ENCODE results near the gene CEP131. TPM values are rescaled to one million over a fixed set of nuclear protein-coding genes. Genes with fewer than 3 reads are reported as not detected.
A peak's percentile ranks its signal among the peaks of the same experiment; 100 is the strongest.
"Not testable (repeated sequence)": the region's sequence is repeated elsewhere in the genome, so short reads cannot be mapped to it uniquely, and the experiment has no call there.

CEP131 gene
- total RNA-seq, 5 donors from 2014 or later (not counting 1 experiment from before 2014, with no cell fraction given) = 9.0 to 15.8 (median 11.2) TPM

GRCh38 chr17:81148986-81149533 is 73.7 kb downstream of the CEP131 start:
- H3K36me3 Mint-ChIP-seq = no peaks in the 10 kb centered on the region
- H3K9me3 ChIP-seq = no peaks in the 10 kb centered on the region
- ATAC-seq (replicated peaks in 1 of 4) = no peak
- POLR2A ChIA-PET = no interaction called here
- no peaks in the 10 kb centered on the region for H3K4me1 ChIP-seq (ENCODE audit: control insufficient read depth in 1 of 2, extremely low read depth in 1 of 2, insufficient read depth in 2 of 2, low read length in 2 of 2)
- H3K27ac ChIP-seq (ENCODE audit: low read length) = no peak overlapping the region
- peaks cover 0 to 4% of the 10 kb centered on the region in 2 donors for H3K27me3 Mint-ChIP-seq
- H3K4me1 Mint-ChIP-seq = peaks cover 0 to 8% (median 0%) of the 10 kb centered on the region in 3 donors
- CTCF ChIA-PET = no interaction called here
- peaks cover 0 to 23% of the 10 kb centered on the region in 2 experiments for H3K27me3 ChIP-seq (replicated peaks in 1 of 2; ENCODE audit: control insufficient read depth in 2 of 2, extremely low read depth in 1 of 2, insufficient read depth in 2 of 2, low read length in 1 of 2)
- H3K27ac Mint-ChIP-seq = no peak overlapping the region
- 75% methylated on average over 14 of the region's 14 CpGs for WGBS (ENCODE audit: insufficient coverage)
- DNase-seq = peak in 2 of 35 experiments; percentile 9 to 12
- H3K36me3 ChIP-seq (ENCODE audit: control insufficient read depth in 2 of 2, extremely low read depth in 1 of 2, insufficient read depth in 1 of 2, low read length in 1 of 2) = no peaks in the 10 kb centered on the region
- H3K4me3 ChIP-seq (ENCODE audit: control insufficient read depth in 1 of 2, extremely low read depth in 1 of 2, low read length in 1 of 2) = no peak overlapping the region
- H3K9me3 Mint-ChIP-seq = no peaks in the 10 kb centered on the region
- no peak overlapping the region for H3K4me3 Mint-ChIP-seq

GRCh38 chr17:81148571-81148970 is 74.2 kb downstream of the CEP131 start:
- Mint-ChIP-seq H3K4me1 (peaks cover 0 to 8% (median 0%) of the 10 kb centered on the region in 3 donors), H3K27ac (no peak overlapping the region), H3K27me3 (peaks cover 0 to 4% of the 10 kb centered on the region in 2 donors), H3K36me3 (no peaks in the 10 kb centered on the region), H3K9me3 (no peaks in the 10 kb centered on the region), H3K4me3 (no peak overlapping the region)
- 87% methylated on average over 11 of the region's 15 CpGs for WGBS (ENCODE audit: insufficient coverage)
- H3K9me3 ChIP-seq = no peaks in the 10 kb centered on the region
- ChIA-PET CTCF (interaction anchor here in 1 of 2 donors (0.6 kb wide), 1 partner anchor 1081 kb away, joined by 6 read pairs; no protein-coding TSS in a partner anchor), POLR2A (no interaction called here)
- H3K27me3 ChIP-seq (replicated peaks in 1 of 2; ENCODE audit: control insufficient read depth in 2 of 2, extremely low read depth in 1 of 2, insufficient read depth in 2 of 2, low read length in 1 of 2) = peaks cover 0 to 26% of the 10 kb centered on the region in 2 experiments
- DNase-seq (no peak), ATAC-seq (replicated peaks in 1 of 4) (no peak)
- no peak overlapping the region for H3K4me3 ChIP-seq (ENCODE audit: control insufficient read depth in 1 of 2, extremely low read depth in 1 of 2, low read length in 1 of 2)
- H3K36me3 ChIP-seq (ENCODE audit: control insufficient read depth in 2 of 2, extremely low read depth in 1 of 2, insufficient read depth in 1 of 2, low read length in 1 of 2) = no peaks in the 10 kb centered on the region
- H3K4me1 ChIP-seq (ENCODE audit: control insufficient read depth in 1 of 2, extremely low read depth in 1 of 2, insufficient read depth in 2 of 2, low read length in 2 of 2) = no peaks in the 10 kb centered on the region
- no peak overlapping the region for H3K27ac ChIP-seq (ENCODE audit: low read length)

GRCh38 chr17:81147701-81148100 is 75.1 kb downstream of the CEP131 start:
- no peaks in the 10 kb centered on the region for H3K36me3 ChIP-seq (ENCODE audit: control insufficient read depth in 2 of 2, extremely low read depth in 1 of 2, insufficient read depth in 1 of 2, low read length in 1 of 2)
- H3K27me3 Mint-ChIP-seq = peaks cover 0 to 4% of the 10 kb centered on the region in 2 donors
- no peaks in the 10 kb centered on the region for H3K36me3 Mint-ChIP-seq
- ChIA-PET POLR2A (no interaction called here), CTCF (interaction anchor here in 1 of 2 donors (0.6 kb wide), 1 partner anchor 1080 kb away, joined by 6 read pairs; no protein-coding TSS in a partner anchor)
- H3K9me3 ChIP-seq = no peaks in the 10 kb centered on the region
- no peak overlapping the region for H3K4me3 ChIP-seq (ENCODE audit: control insufficient read depth in 1 of 2, extremely low read depth in 1 of 2, low read length in 1 of 2)
- no peaks in the 10 kb centered on the region for H3K4me1 ChIP-seq (ENCODE audit: control insufficient read depth in 1 of 2, extremely low read depth in 1 of 2, insufficient read depth in 2 of 2, low read length in 2 of 2)
- no peak overlapping the region for H3K27ac Mint-ChIP-seq
- H3K4me1 Mint-ChIP-seq = peaks cover 0 to 2% (median 0%) of the 10 kb centered on the region in 3 donors
- ATAC-seq (replicated peaks in 1 of 4) (no peak), DNase-seq (no peak)
- WGBS (ENCODE audit: insufficient coverage) = 88% methylated on average over 4 of the region's 10 CpGs
- H3K4me3 Mint-ChIP-seq = no peak overlapping the region
- H3K9me3 Mint-ChIP-seq = no peaks in the 10 kb centered on the region
- H3K27ac ChIP-seq (ENCODE audit: low read length) = no peak overlapping the region
- H3K27me3 ChIP-seq (replicated peaks in 1 of 2; ENCODE audit: control insufficient read depth in 2 of 2, extremely low read depth in 1 of 2, insufficient read depth in 2 of 2, low read length in 1 of 2) = peaks cover 0 to 35% of the 10 kb centered on the region in 2 experiments

- H3K27me3 ChIP-seq (replicated peaks in 1 of 2; ENCODE audit: control insufficient read depth in 2 of 2, extremely low read depth in 1 of 2, insufficient read depth in 2 of 2, low read length in 1 of 2) = peaks cover 0 to 46% of the 10 kb centered on the region in 2 experiments
- H3K4me3 ChIP-seq (ENCODE audit: control insufficient read depth in 1 of 2, extremely low read depth in 1 of 2, low read length in 1 of 2); H3K4me1 Mint-ChIP-seq; H3K9me3 Mint-ChIP-seq; ATAC-seq (replicated peaks in 1 of 4); H3K27me3 Mint-ChIP-seq; H3K4me3 Mint-ChIP-seq; H3K36me3 Mint-ChIP-seq; H3K9me3 ChIP-seq; H3K36me3 ChIP-seq (ENCODE audit: control insufficient read depth in 2 of 2, extremely low read depth in 1 of 2, insufficient read depth in 1 of 2, low read length in 1 of 2); H3K27ac ChIP-seq (ENCODE audit: low read length); POLR2A ChIA-PET; H3K4me1 ChIP-seq (ENCODE audit: control insufficient read depth in 1 of 2, extremely low read depth in 1 of 2, insufficient read depth in 2 of 2, low read length in 2 of 2); CTCF ChIA-PET; DNase-seq; H3K27ac Mint-ChIP-seq: not testable (repeated sequence)
- no CpG with 5 or more reads among the region's 10 CpGs for WGBS (ENCODE audit: insufficient coverage)
Observed at GRCh38 chr17:81146208-81146607, 76.6 kb downstream of the CEP131 start.

GRCh38 chr17:81144423-81144781 is 78.4 kb downstream of the CEP131 start:
- DNase-seq (no peak), ATAC-seq (replicated peaks in 1 of 4) (no peak)
- ChIA-PET POLR2A (no interaction called here), CTCF (no interaction called here)
- peaks cover 0 to 42% of the 10 kb centered on the region in 2 experiments for H3K27me3 ChIP-seq (replicated peaks in 1 of 2; ENCODE audit: control insufficient read depth in 2 of 2, extremely low read depth in 1 of 2, insufficient read depth in 2 of 2, low read length in 1 of 2)
- H3K27ac Mint-ChIP-seq = no peak overlapping the region
- no peak overlapping the region for H3K4me3 Mint-ChIP-seq
- no peak overlapping the region for H3K27ac ChIP-seq (ENCODE audit: low read length)
- 86% methylated on average over 12 of the region's 14 CpGs for WGBS (ENCODE audit: insufficient coverage)
- no peaks in the 10 kb centered on the region for H3K4me1 Mint-ChIP-seq
- peaks cover 0 to 5% of the 10 kb centered on the region in 2 donors for H3K27me3 Mint-ChIP-seq
- H3K4me3 ChIP-seq (ENCODE audit: control insufficient read depth in 1 of 2, extremely low read depth in 1 of 2, low read length in 1 of 2) = no peak overlapping the region
- H3K9me3 ChIP-seq = no peaks in the 10 kb centered on the region
- H3K36me3 Mint-ChIP-seq = no peaks in the 10 kb centered on the region
- no peaks in the 10 kb centered on the region for H3K9me3 Mint-ChIP-seq
- no peaks in the 10 kb centered on the region for H3K36me3 ChIP-seq (ENCODE audit: control insufficient read depth in 2 of 2, extremely low read depth in 1 of 2, insufficient read depth in 1 of 2, low read length in 1 of 2)
- no peaks in the 10 kb centered on the region for H3K4me1 ChIP-seq (ENCODE audit: control insufficient read depth in 1 of 2, extremely low read depth in 1 of 2, insufficient read depth in 2 of 2, low read length in 2 of 2)

GRCh38 chr17:81143717-81144422 is 78.9 kb downstream of the CEP131 start:
- ATAC-seq (replicated peaks in 1 of 4) = no peak
- H3K4me3 Mint-ChIP-seq = no peak overlapping the region
- Histone ChIP-seq H3K36me3 (ENCODE audit: control insufficient read depth in 2 of 2, extremely low read depth in 1 of 2, insufficient read depth in 1 of 2, low read length in 1 of 2) (no peaks in the 10 kb centered on the region), H3K4me3 (ENCODE audit: control insufficient read depth in 1 of 2, extremely low read depth in 1 of 2, low read length in 1 of 2) (no peak overlapping the region), H3K4me1 (ENCODE audit: control insufficient read depth in 1 of 2, extremely low read depth in 1 of 2, insufficient read depth in 2 of 2, low read length in 2 of 2) (no peaks in the 10 kb centered on the region), H3K27me3 (replicated peaks in 1 of 2; ENCODE audit: control insufficient read depth in 2 of 2, extremely low read depth in 1 of 2, insufficient read depth in 2 of 2, low read length in 1 of 2) (peaks cover 0 to 39% of the 10 kb centered on the region in 2 experiments), H3K9me3 (no peaks in the 10 kb centered on the region), H3K27ac (ENCODE audit: low read length) (no peak overlapping the region)
- 86% methylated on average over 9 of the region's 17 CpGs for WGBS (ENCODE audit: insufficient coverage)
- H3K27me3 Mint-ChIP-seq = peaks cover 0 to 3% of the 10 kb centered on the region in 2 donors
- H3K4me1 Mint-ChIP-seq = no peaks in the 10 kb centered on the region
- DNase-seq = no peak
- H3K36me3 Mint-ChIP-seq = no peaks in the 10 kb centered on the region
- POLR2A ChIA-PET = no interaction called here
- CTCF ChIA-PET = interaction anchor here in 1 of 2 donors (0.6 kb wide), 1 partner anchor 341 kb away, joined by 4 read pairs; no protein-coding TSS in a partner anchor
- H3K27ac Mint-ChIP-seq = no peak overlapping the region
- H3K9me3 Mint-ChIP-seq = no peaks in the 10 kb centered on the region
